B cell (primary cell): ENCODE data around the gene SMC3. TPM values are rescaled to one million over a fixed set of nuclear protein-coding genes. Genes with fewer than 3 reads are reported as not detected.

Experiments
- ATAC-seq: fragments of 200-7000 bp; cut with Tn5 transposase; one replicate; pipeline ENCODE4 v1.10.0; 2021; ENCODE audit warnings: low read depth, mild to moderate bottlenecking, moderate number of reproducible peaks, moderate library complexity
- CTCF ChIA-PET: fragments of 350-600 bp; sonication (Branson Sonifier 250); formaldehyde crosslinking; loops from one replicate; lab custom pipeline; 2021; ENCODE audit warnings: antibody characterized with exemption, inconsistent platforms; lab: Charles Lee
- POLR2A ChIA-PET: fragments of 350-600 bp; sonication (Branson Sonifier 250); formaldehyde crosslinking; loops from one replicate; lab custom pipeline; 2021; ENCODE audit warnings: antibody characterized with exemption; lab: Charles Lee
- DNase-seq: peaks from one replicate; pipeline ENCODE4 v3.0.0; 2013
- H2AFZ ChIP-seq: 2 replicates; pipeline ENCODE4 v1.6.1; 2012; ENCODE audit warnings: mild to moderate bottlenecking, low read depth, low read length; ENCODE audit not compliant: insufficient read depth, poor library complexity, severe bottlenecking
- H3K27ac ChIP-seq, 2 donors: 1 replicate in 1 of 2; 2 replicates in 1 of 2; pipeline ENCODE4 v1.5.1; 2012 to 2013; ENCODE audit warnings: low read length in 2 of 2, mild to moderate bottlenecking in 2 of 2, moderate library complexity in 1 of 2
- H3K27me3 ChIP-seq, 4 experiments: fragments of 200-600 bp in 1 of 4; sonication (generic) in 1 of 4; replicated peaks in 1 of 4; 1 replicate in 2 of 4; 2 replicates in 2 of 4; pipeline versions ENCODE4 v1.6.1 to v1.7.0; 2013 to 2016; ENCODE audit warnings: low read length in 3 of 4, mild to moderate bottlenecking in 2 of 4, mixed read lengths in 1 of 4, moderate library complexity in 1 of 4; ENCODE audit not compliant: insufficient read depth in 4 of 4, control insufficient read depth in 3 of 4; ENCODE audit errors: control extremely low read depth in 1 of 4
- H3K36me3 ChIP-seq, 2 experiments: replicated peaks in 1 of 2; 1 replicate in 1 of 2; 2 replicates in 1 of 2; pipeline versions ENCODE4 v1.6.1 to v1.7.1; 2013; ENCODE audit warnings: low read length in 1 of 2; ENCODE audit not compliant: insufficient read depth in 2 of 2, control insufficient read depth in 1 of 2; ENCODE audit errors: control extremely low read depth in 1 of 2, extremely low read depth in 1 of 2
- H3K4me1 ChIP-seq, 2 donors: fragments of 200-600 bp in 1 of 2; sonication (generic) in 1 of 2; 1 replicate in 1 of 2; 2 replicates in 1 of 2; pipeline versions ENCODE4 v1.5.1 to v1.6.1; 2013 to 2017; ENCODE audit warnings: low read length in 2 of 2; ENCODE audit not compliant: control insufficient read depth in 2 of 2, insufficient read depth in 2 of 2
- H3K4me2 ChIP-seq: replicated peaks from 2 replicates; pipeline ENCODE3; 2012; ENCODE audit warnings: mild to moderate bottlenecking, low read depth, low read length; ENCODE audit not compliant: poor library complexity, severe bottlenecking
- H3K4me3 ChIP-seq, 5 experiments: fragments of 200-600 bp in 1 of 5; sonication (generic) in 1 of 5; 1 replicate in 3 of 5; 2 replicates in 2 of 5; pipeline versions ENCODE4 v1.5.1 to v1.7.0; 2011 to 2016; ENCODE audit warnings: low read length in 4 of 5, mild to moderate bottlenecking in 4 of 5, low read depth in 2 of 5, control low read depth in 1 of 5, moderate library complexity in 1 of 5; ENCODE audit not compliant: insufficient read depth in 1 of 5; ENCODE audit errors: control extremely low read depth in 1 of 5, extremely low read depth in 1 of 5
- H3K79me2 ChIP-seq: fragments of 200-600 bp; sonication (generic); one replicate; pipeline ENCODE4 v1.6.0; 2016; ENCODE audit warnings: low read length; ENCODE audit not compliant: control insufficient read depth, insufficient read depth
- H3K9ac ChIP-seq: fragments of 200-600 bp; sonication (generic); 2 replicates; pipeline ENCODE4 v1.6.1; 2017; ENCODE audit warnings: mild to moderate bottlenecking, low read length, moderate library complexity
- H3K9me3 ChIP-seq, 3 donors: one replicate each; pipeline versions ENCODE4 v1.6.1 to v1.7.1; 2013; ENCODE audit warnings: low read length in 2 of 3; ENCODE audit not compliant: control insufficient read depth in 2 of 3, insufficient read depth in 1 of 3; ENCODE audit errors: control extremely low read depth in 1 of 3
- H4K20me1 ChIP-seq: 2 replicates; pipeline ENCODE4 v1.6.0; 2012; ENCODE audit warnings: mild to moderate bottlenecking, low read length; ENCODE audit not compliant: insufficient read depth, control insufficient read depth, poor library complexity, severe bottlenecking
- H3K27ac Mint-ChIP-seq: one replicate; pipeline ENCODE4 v1.8.0; 2021; ENCODE audit warnings: mixed read lengths
- H3K27me3 Mint-ChIP-seq: one replicate; pipeline ENCODE4 v1.8.0; 2021; ENCODE audit warnings: mixed read lengths
- H3K4me1 Mint-ChIP-seq: one replicate; pipeline ENCODE4 v1.8.0; 2021; ENCODE audit warnings: mixed read lengths
- H3K4me3 Mint-ChIP-seq: one replicate; pipeline ENCODE4 v1.8.0; 2021; ENCODE audit warnings: mixed read lengths
- H3K9me3 Mint-ChIP-seq: one replicate; pipeline ENCODE4 v1.8.0; 2022; ENCODE audit warnings: mixed read lengths; ENCODE audit not compliant: insufficient read depth
- EZH2 ChIP-seq: IDR thresholded peaks from 2 replicates; pipeline ENCODE4 v1.6.1; 2012; ENCODE audit warnings: borderline replicate concordance, low read depth, mild to moderate bottlenecking, moderate library complexity, low read length; ENCODE audit not compliant: insufficient read depth, poor library complexity, severe bottlenecking
- WGBS: methylation state at CpG from one replicate; pipeline ENCODE4 v1.1.5; 2013; ENCODE audit warnings: missing lambda C conversion rate; ENCODE audit not compliant: insufficient coverage; 5-methylcytosine and 5-hydroxymethylcytosine counted together
- intact Hi-C: fragments of 100-400 bp; cut with micrococcal nuclease; formaldehyde crosslinking; loops from one replicate; pipeline ENCODE4 v1.10.0; 2022
- polyA plus RNA-seq: library from polyadenylated mRNA; depleted of rRNA; stranded (reverse); fragments of >200 nt; gene quantifications from 2 replicates; pipeline ENCODE4 v1.2.3, GENCODE V29; 2012
- total RNA-seq, 2 donors: library from RNA; stranded (reverse); fragments of 120-200 nt in 1 of 2; gene quantifications; 1 replicate in 1 of 2; 2 replicates in 1 of 2; pipeline versions ENCODE4 v1.2.3 to v1.2.4, GENCODE V29; 2013 to 2022
- TF ChIP-seq, protein P1 (sequence below): fragments of 200-600 bp; IDR thresholded peaks from one replicate; pipeline ENCODE4 v1.8.0; 2022; ENCODE audit warnings: antibody characterized with exemption, mild to moderate bottlenecking

SMC3 gene
- total and polyA plus RNA-seq, 2 donors (not counting 1 experiment from before 2014, with no cell fraction given) = 6.1 to 45.8 TPM

GRCh38 chr10:110524179-110524858 is 43.2 kb upstream of the SMC3 start:
- no peaks in the 10 kb centered on the region for H3K79me2 ChIP-seq
- Mint-ChIP-seq H3K27me3 (no peaks in the 10 kb centered on the region), H3K4me1 (peaks cover 14% of the 10 kb centered on the region), H3K27ac (no peak overlapping the region), H3K4me3 (no peak overlapping the region), H3K9me3 (no peaks in the 10 kb centered on the region)
- POLR2A ChIA-PET = no interaction called here
- no peaks in the 10 kb centered on the region for H3K36me3 ChIP-seq
- 97% methylated on average over 2 of the region's 3 CpGs for WGBS
- no peak overlapping the region for H3K4me2 ChIP-seq
- no peak for ATAC-seq
- H3K9me3 ChIP-seq = no peaks in the 10 kb centered on the region
- no peak for TF ChIP-seq EZH2
- TF ChIP-seq, protein P1, sequence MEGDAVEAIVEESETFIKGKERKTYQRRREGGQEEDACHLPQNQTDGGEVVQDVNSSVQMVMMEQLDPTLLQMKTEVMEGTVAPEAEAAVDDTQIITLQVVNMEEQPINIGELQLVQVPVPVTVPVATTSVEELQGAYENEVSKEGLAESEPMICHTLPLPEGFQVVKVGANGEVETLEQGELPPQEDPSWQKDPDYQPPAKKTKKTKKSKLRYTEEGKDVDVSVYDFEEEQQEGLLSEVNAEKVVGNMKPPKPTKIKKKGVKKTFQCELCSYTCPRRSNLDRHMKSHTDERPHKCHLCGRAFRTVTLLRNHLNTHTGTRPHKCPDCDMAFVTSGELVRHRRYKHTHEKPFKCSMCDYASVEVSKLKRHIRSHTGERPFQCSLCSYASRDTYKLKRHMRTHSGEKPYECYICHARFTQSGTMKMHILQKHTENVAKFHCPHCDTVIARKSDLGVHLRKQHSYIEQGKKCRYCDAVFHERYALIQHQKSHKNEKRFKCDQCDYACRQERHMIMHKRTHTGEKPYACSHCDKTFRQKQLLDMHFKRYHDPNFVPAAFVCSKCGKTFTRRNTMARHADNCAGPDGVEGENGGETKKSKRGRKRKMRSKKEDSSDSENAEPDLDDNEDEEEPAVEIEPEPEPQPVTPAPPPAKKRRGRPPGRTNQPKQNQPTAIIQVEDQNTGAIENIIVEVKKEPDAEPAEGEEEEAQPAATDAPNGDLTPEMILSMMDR = no peak
- no peaks in the 10 kb centered on the region for H4K20me1 ChIP-seq
- intact Hi-C loops = no loop called here
- no peak overlapping the region for H2AFZ ChIP-seq
- no peak overlapping the region for H3K27ac ChIP-seq
- no peak overlapping the region for H3K4me3 ChIP-seq
- H3K9ac ChIP-seq = no peak overlapping the region
- H3K4me1 ChIP-seq = peaks cover 10 to 11% of the 10 kb centered on the region in 2 donors
- CTCF ChIA-PET = no interaction called here
- DNase-seq = no peak
- no peaks in the 10 kb centered on the region for H3K27me3 ChIP-seq

GRCh38 chr10:110524859-110525232 is 42.6 kb upstream of the SMC3 start:
- Histone ChIP-seq H3K9ac (no peak overlapping the region), H3K27me3 (no peaks in the 10 kb centered on the region), H3K4me2 (no peak overlapping the region), H3K4me1 (peaks cover 15% of the 10 kb centered on the region in 2 donors), H3K79me2 (no peaks in the 10 kb centered on the region), H4K20me1 (no peaks in the 10 kb centered on the region), H3K27ac (no peak overlapping the region), H3K9me3 (no peaks in the 10 kb centered on the region), H3K4me3 (no peak overlapping the region), H2AFZ (no peak overlapping the region), H3K36me3 (no peaks in the 10 kb centered on the region)
- ATAC-seq = no peak
- POLR2A ChIA-PET = no interaction called here
- CTCF ChIA-PET = no interaction called here
- no peak for DNase-seq
- Mint-ChIP-seq H3K9me3 (no peaks in the 10 kb centered on the region), H3K4me1 (peaks cover 19% of the 10 kb centered on the region), H3K27me3 (peaks cover 3% of the 10 kb centered on the region), H3K27ac (no peak overlapping the region), H3K4me3 (no peak overlapping the region)
- intact Hi-C loops = no loop called here
- no CpG with 5 or more reads among the region's 2 CpGs for WGBS
- TF ChIP-seq EZH2 = no peak
- TF ChIP-seq, protein P1 = no peak
